HCT116 (cell line): Measurements from ENCODE around the gene PSMA6.
"Not testable (repeated sequence)": the region's sequence is repeated elsewhere in the genome, so short reads cannot be mapped to it uniquely, and the experiment has no call there.

ENCODE experiments used
- ATF3 ChIP-seq: IDR thresholded peaks from 2 replicates; pipeline ENCODE4 v1.6.1; 2012
- CBX3 ChIP-seq: IDR thresholded peaks from 2 replicates; pipeline ENCODE4 v1.6.1; 2012; ENCODE audit warnings: low read depth
- CTCF ChIP-seq, 3 experiments: fragments of 200-600 bp in 1 of 3; sonication (generic) in 1 of 3; IDR thresholded peaks in 2 of 3; conservative IDR thresholded peaks in 1 of 3; 2 replicates each; pipeline ENCODE4 v1.5.1; 2012 to 2017; ENCODE audit warnings: low read depth in 2 of 3, low read length in 2 of 3, antibody characterized with exemption in 1 of 3, borderline replicate concordance in 1 of 3, control low read depth in 1 of 3, mild to moderate bottlenecking in 1 of 3, mixed read lengths in 1 of 3, mixed run types in 1 of 3, moderate library complexity in 1 of 3; ENCODE audit not compliant: insufficient read depth in 1 of 3
- EGR1 ChIP-seq: IDR thresholded peaks from 2 replicates; pipeline ENCODE4 v1.6.1; 2012; ENCODE audit warnings: low read depth
- ELF1 ChIP-seq: IDR thresholded peaks from 2 replicates; pipeline ENCODE4 v1.6.1; 2012; ENCODE audit warnings: low read depth, borderline replicate concordance
- EZH2 ChIP-seq: fragments of 200-600 bp; sonication (generic); IDR thresholded peaks from 2 replicates; pipeline ENCODE4 v1.6.1; 2017; ENCODE audit warnings: antibody characterized with exemption, mixed run types
- EZH2phosphoT487 ChIP-seq: fragments of 200-600 bp; IDR thresholded peaks from 2 replicates; pipeline ENCODE4 v1.6.1; 2018; ENCODE audit warnings: antibody characterized with exemption, borderline replicate concordance
- FOSL1 ChIP-seq: IDR thresholded peaks from 2 replicates; pipeline ENCODE4 v1.6.1; 2012; ENCODE audit warnings: low read depth
- POLR2A ChIP-seq: IDR thresholded peaks from 2 replicates; pipeline ENCODE4 v1.7.0; 2011; ENCODE audit warnings: borderline replicate concordance; ENCODE audit not compliant: insufficient read depth, insufficient read length; ENCODE audit errors: extremely low read depth
- POLR2AphosphoS5 ChIP-seq: IDR thresholded peaks from 2 replicates; pipeline ENCODE4 v1.6.1; 2011; ENCODE audit warnings: mild to moderate bottlenecking, low read depth, low read length, moderate library complexity
- REST ChIP-seq: IDR thresholded peaks from 2 replicates; pipeline ENCODE4 v1.6.1; 2012; ENCODE audit warnings: low read depth
- SRF ChIP-seq: IDR thresholded peaks from 2 replicates; pipeline ENCODE4 v1.6.1; 2012; ENCODE audit warnings: low read depth
- YY1 ChIP-seq: IDR thresholded peaks from 2 replicates; pipeline ENCODE4 v1.6.1; 2011; ENCODE audit warnings: low read length, low read depth, moderate library complexity, mild to moderate bottlenecking; ENCODE audit not compliant: insufficient replicate concordance; ENCODE audit errors: extremely low read depth
- ZNF274 ChIP-seq: fragments of 200-500 bp; sonication (Bioruptor generic); IDR thresholded peaks from 2 replicates; pipeline ENCODE4 v1.6.1; 2014; ENCODE audit warnings: mild to moderate bottlenecking, low read depth, low read length, inconsistent platforms

- TF ChIP-seq EZH2; SRF; CTCF (IDR thresholded peaks at IDR 0.05 in 2 of 3, conservative IDR thresholded peaks at IDR 0.05 in 1 of 3; ENCODE audit: borderline replicate concordance in 1 of 3, insufficient read depth in 1 of 3, low read depth in 2 of 3, low read length in 2 of 3); ATF3; REST; ZNF274; POLR2A; ELF1; POLR2AphosphoS5; EGR1; YY1; FOSL1; CBX3; EZH2phosphoT487: not testable (repeated sequence)
Observed at GRCh38 chr14:35336171-35336493, 44.0 kb downstream of the PSMA6 start.
